ENCODE results near the gene MBP. TPM values are rescaled to one million over a fixed set of nuclear protein-coding genes. Genes with fewer than 3 reads are reported as not detected.

Gene MBP
- total RNA-seq, 4 donors from 2014 or later, result 23.2 to 34.7 (median 28.2) TPM

- 91 to 93% methylated on average over 7 to 10 of the region's 10 CpGs for WGBS, 2 donors (ENCODE audit: low coverage in 1 of 2)
- peaks cover 0 to 9% of the 10 kb centered on the region in 2 donors for H3K36me3 ChIP-seq
- no peak for ATAC-seq
- H3K4me3 ChIP-seq, result no peak overlapping the region
- TF ChIP-seq POLR2A (IDR thresholded peaks at IDR 0.05), result no peak
- TF ChIP-seq CTCF (IDR thresholded peaks at IDR 0.05), result no peak
- TF ChIP-seq EP300 (IDR thresholded peaks at IDR 0.05), result no peak
- no peak for TF ChIP-seq POLR2AphosphoS5 (IDR thresholded peaks at IDR 0.05)
- H3K4me1 ChIP-seq, result peaks cover 0 to 16% (median 0%) of the 10 kb centered on the region in 3 donors
- H3K27me3 ChIP-seq, result peaks cover 7% of the 10 kb centered on the region
- no peak overlapping the region for H3K27ac ChIP-seq
- no peaks in the 10 kb centered on the region for H3K9me3 ChIP-seq
Measured at GRCh38 chr18:77002496-77002895, 130.1 kb downstream of the MBP start.

GRCh38 chr18:77001979-77002378, 130.6 kb downstream of the MBP start:
- H3K27ac ChIP-seq, result no peak overlapping the region
- no peak for ATAC-seq
- H3K9me3 ChIP-seq, result no peaks in the 10 kb centered on the region
- H3K4me3 ChIP-seq, result no peak overlapping the region
- H3K4me1 ChIP-seq, result peaks cover 0 to 12% (median 0%) of the 10 kb centered on the region in 3 donors
- 90% methylated on average over 7 of the region's 7 CpGs; no CpG with 5 or more reads in 1 of the 2 donors for WGBS, 2 donors (ENCODE audit: low coverage in 1 of 2)
- TF ChIP-seq CTCF (IDR thresholded peaks at IDR 0.05) (no peak), EP300 (IDR thresholded peaks at IDR 0.05) (no peak), POLR2A (IDR thresholded peaks at IDR 0.05) (no peak), POLR2AphosphoS5 (IDR thresholded peaks at IDR 0.05) (no peak)
- H3K27me3 ChIP-seq, result peaks cover 7% of the 10 kb centered on the region
- H3K36me3 ChIP-seq, result peaks cover 0 to 9% of the 10 kb centered on the region in 2 donors

- Histone ChIP-seq H3K27me3 (peaks cover 7% of the 10 kb centered on the region), H3K4me3 (no peak overlapping the region), H3K4me1 (peaks cover 0 to 12% (median 0%) of the 10 kb centered on the region in 3 donors), H3K36me3 (peaks cover 0 to 5% of the 10 kb centered on the region in 2 donors), H3K27ac (peak overlapping the region in 1 of 4 donors; percentile 17), H3K9me3 (no peaks in the 10 kb centered on the region)
- WGBS, 2 donors (ENCODE audit: low coverage in 1 of 2), result 67 to 72% methylated on average over 3 to 10 of the region's 19 CpGs
- TF ChIP-seq CTCF (IDR thresholded peaks at IDR 0.05), result no peak
- TF ChIP-seq POLR2AphosphoS5 (IDR thresholded peaks at IDR 0.05), result no peak
- no peak for TF ChIP-seq POLR2A (IDR thresholded peaks at IDR 0.05)
- no peak for TF ChIP-seq EP300 (IDR thresholded peaks at IDR 0.05)
- ATAC-seq, result peak; percentile 28
Measured at GRCh38 chr18:77001041-77001440, 131.5 kb downstream of the MBP start.

- peak; percentile 44 for ATAC-seq
- Histone ChIP-seq H3K27me3 (peaks cover 7% of the 10 kb centered on the region), H3K4me1 (peaks cover 0 to 12% (median 0%) of the 10 kb centered on the region in 3 donors), H3K4me3 (peak overlapping the region in 1 of 2 donors; percentile 25), H3K36me3 (no peaks in the 10 kb centered on the region), H3K9me3 (no peaks in the 10 kb centered on the region), H3K27ac (peak overlapping the region in 1 of 4 donors; percentile 17)
- 2 to 10% methylated on average over 6 to 11 of the region's 11 CpGs for WGBS, 2 donors (ENCODE audit: low coverage in 1 of 2)
- peak in 3 of 4 experiments; percentile 94 to 96 (median 95) for TF ChIP-seq CTCF (IDR thresholded peaks at IDR 0.05)
- no peak for TF ChIP-seq EP300 (IDR thresholded peaks at IDR 0.05)
Measured at GRCh38 chr18:77000527-77000926, 132.1 kb downstream of the MBP start.

GRCh38 chr18:76999077-76999476, 133.5 kb downstream of the MBP start:
- TF ChIP-seq CTCF (IDR thresholded peaks at IDR 0.05) (no peak), POLR2AphosphoS5 (IDR thresholded peaks at IDR 0.05) (no peak), POLR2A (IDR thresholded peaks at IDR 0.05) (no peak), EP300 (IDR thresholded peaks at IDR 0.05) (no peak)
- Histone ChIP-seq H3K4me3 (no peak overlapping the region), H3K9me3 (peaks cover 0 to 4% (median 0%) of the 10 kb centered on the region in 3 donors), H3K27me3 (peaks cover 7% of the 10 kb centered on the region), H3K4me1 (peaks cover 0 to 12% (median 0%) of the 10 kb centered on the region in 3 donors), H3K27ac (no peak overlapping the region), H3K36me3 (no peaks in the 10 kb centered on the region)
- no peak for ATAC-seq
- WGBS, 2 donors (ENCODE audit: low coverage in 1 of 2), result 70 to 90% methylated on average over 4 to 6 of the region's 13 CpGs
